GM08714 (cell line): Measurements from ENCODE around the gene RNF121.

Source experiments
- H3K4me3 ChIP-seq: fragments of 200-500 bp; sonication (Bioruptor generic); 2 replicates; pipeline ENCODE4 v1.5.1; 2014; ENCODE audit warnings: mild to moderate bottlenecking, low read length, inconsistent platforms
- ZNF274 ChIP-seq: IDR thresholded peaks from 2 replicates; pipeline ENCODE4 v1.6.1; 2012; ENCODE audit warnings: mild to moderate bottlenecking, low read depth, low read length

Gene RNF121

DNA sequence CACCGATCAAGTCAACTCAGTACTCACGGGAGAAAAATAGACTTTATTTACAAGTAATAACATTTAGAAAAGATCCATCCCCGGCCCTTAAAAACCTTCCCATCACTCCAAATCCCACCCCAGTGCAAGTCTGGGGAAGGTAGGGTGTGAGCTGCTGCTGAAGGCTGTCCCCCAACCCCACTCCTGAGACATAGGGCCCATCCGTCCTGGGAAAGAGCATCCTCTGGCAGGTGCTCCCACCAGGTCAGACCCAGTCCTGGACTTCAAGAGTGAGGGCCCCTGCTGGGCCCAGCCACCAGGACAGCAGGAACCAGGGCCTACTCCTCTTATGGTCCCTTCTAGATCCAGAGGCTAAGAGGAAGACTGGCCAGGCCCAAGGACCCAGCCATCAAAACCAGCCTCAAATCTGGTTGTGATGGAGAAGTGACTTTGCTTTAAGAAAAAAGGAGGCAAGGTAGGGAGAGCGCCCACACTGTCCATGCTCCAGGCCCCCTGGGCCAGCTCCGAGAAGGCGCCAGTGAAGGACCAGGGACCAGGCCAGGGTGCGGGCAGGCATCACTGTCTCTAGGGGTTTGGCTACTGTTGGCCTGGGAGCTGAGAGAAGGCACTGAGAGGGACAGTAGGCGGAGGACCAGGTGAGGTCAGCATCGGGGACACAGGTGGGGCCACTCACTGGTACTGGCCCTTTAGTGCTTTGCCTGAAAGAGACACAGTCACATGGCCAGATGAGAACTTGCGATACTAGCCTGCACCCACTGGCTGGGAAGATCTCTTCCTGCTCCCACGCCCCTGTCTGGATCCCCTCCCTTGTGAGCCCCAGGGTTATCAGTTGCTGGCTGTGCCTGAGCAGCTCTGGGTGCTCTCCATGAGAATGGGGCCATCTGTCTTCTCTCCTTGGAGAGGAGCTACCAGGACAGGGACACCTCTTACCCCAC, 74.3 kb downstream of the RNF121 start:
- TF ChIP-seq ZNF274: no peak
- no peak overlapping the region for H3K4me3 ChIP-seq

DNA sequence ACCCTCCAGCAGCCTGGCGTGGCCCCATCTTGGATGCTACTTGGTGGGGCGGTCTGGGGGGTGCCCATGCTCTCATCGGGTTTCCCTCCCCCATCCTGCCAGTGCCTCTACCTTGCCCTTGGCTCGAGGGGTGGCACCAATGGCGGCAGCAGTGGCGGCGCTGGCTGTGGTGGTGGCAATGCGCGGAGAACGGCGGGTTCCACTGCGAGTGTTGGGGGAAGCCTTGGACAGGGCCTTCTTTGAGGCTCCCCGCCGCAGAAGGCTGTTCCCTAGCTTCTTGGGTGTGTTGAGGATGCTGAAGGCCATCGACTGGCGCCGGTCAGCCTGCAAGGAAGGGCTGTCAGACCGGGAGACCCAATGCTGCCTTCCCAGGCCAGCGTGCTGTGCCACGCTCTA, 74.9 kb downstream of the RNF121 start:
- H3K4me3 ChIP-seq: no peak overlapping the region
- TF ChIP-seq ZNF274: no peak

DNA sequence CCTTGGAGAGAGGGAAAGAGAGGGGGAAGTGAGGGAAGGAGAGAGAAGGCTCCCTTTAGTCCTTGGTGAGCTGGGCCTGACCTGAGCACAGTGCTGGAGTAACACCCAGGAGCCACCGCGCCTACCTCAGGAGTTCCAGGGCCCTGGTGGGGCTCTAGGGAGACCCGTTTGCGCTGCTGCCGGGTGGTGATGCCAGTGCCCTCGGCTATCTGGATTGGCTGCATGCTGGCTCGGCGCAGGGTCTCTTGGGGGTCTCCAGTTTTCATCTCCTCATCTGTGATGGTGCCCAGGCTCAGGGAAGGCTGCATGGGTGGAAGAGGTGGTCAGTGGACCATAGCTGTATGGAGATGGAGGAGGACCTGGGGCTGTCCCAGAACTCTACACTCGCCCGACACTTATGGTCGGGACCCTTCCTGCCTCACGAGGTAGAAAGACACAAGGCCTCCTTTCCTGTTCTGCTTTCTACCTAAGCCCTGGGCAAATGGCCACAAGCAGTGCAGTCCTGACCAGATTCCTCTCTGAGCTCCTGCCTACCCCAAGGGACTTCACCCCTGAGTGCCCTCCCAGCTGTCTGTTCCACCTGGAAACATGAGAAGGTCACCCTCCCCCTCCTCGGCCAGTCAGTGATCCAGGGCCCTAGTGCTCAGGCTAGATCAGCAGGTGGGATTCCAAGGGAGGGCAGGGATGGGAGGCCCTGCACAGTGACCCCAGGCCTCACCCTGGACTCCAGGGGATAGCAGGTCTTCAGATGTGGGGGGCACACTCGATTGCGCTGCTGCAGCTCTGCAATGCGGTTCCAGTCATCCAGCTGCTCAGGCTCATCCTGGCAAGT, 75.9 kb downstream of the RNF121 start:
- TF ChIP-seq ZNF274: no peak
- H3K4me3 ChIP-seq: no peak overlapping the region

DNA sequence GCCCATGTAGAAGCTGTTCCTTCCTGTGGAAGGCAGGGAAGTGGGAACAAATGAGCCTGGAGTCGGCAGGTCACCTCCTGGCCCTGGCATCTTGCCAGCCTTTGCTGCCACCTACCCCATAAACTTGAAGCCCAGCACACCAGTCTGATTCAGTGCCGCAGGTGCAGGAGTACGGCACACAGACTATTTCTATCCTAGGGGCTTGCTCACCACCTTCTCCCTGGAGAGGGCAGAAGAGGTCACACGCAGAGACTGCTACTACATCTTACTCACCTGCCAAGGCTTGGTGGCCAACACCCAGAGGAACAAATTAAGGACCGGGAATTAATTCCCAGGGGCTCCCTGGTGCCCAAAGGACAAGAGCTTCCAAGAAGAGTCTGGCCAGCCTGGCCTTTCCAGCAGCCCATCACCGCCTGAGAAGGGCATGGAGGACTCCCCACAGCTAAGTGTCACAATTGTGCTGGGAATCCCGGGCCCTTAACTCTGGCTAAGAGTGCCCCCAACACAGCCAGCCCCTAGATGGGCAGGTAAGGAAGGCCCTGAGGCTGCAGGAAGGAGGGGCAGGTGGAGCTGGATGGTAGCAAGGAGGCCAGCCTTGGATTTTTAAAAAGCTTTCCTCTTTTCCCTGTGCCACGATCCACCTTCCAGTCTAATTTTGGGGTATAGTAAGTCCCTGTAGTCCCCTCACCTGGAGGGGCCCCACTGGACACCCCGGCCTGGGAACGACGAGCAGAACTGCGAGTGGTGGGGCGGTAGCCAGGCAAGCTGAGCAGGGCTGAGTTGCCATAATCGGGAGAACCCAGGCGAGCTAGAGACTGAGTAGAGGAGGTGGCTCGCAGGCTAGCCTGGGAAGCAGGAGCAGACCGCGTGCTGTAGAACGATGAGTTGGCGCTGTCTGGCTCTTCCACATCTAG, 76.8 kb downstream of the RNF121 start:
- no peak overlapping the region for H3K4me3 ChIP-seq
- no peak for TF ChIP-seq ZNF274

DNA sequence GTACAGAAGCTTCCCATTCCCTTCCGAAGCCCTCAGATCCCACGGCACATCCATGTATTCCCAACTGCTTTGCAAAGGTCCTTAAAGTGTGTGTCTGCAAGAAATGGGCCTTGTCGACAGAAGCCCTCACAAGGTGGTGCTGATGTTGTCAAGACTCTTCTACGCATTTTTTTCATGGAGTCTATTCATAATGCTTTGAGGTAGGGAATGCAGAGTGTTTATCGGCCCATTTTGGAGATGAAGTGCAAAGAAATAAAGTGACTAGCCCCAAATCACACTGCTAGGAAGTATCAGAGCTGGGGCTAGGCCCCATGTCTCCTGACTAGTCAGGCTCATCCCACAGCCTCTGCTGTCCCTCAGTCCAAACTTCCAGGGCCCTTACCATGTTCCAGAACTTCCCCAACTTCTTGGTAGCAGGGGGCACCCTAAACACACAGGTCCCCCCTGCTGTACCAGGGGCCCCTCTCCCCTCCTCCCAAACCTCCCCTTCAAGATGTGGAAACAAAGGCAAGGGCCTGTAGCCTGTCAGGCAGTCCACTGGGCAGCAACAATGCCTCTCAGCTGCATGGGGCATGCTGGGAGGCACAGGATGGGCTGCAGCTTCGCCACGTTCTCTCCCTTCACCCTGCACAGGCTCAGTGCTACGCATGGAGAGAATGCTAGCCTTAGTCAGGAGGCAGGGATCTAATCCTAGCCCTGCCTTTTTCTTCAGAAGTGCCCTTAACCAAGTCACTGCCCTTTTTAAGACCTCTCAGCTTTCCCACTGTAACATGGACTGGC, 77.7 kb downstream of the RNF121 start:
- TF ChIP-seq ZNF274: no peak
- H3K4me3 ChIP-seq: no peak overlapping the region

DNA sequence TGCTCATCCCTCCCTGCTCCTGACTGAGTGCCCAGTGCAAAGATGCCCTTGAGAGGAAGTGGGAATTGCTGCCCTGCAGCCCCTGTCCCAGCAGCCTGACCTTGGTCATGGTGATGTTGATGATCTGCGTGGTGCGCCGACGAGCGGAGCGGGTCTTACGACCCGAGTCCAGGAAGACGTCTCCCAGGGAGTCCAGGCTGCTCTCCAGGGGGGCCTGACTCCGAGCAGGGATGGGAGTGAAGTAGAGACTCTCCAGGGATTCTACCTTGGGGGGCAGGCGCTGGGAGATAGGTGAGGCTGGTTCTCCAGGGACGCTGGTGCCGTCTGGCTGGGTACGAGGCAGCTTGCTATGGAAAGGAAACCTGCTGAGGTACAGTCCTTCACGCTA, 78.2 kb downstream of the RNF121 start:
- TF ChIP-seq ZNF274: no peak
- no peak overlapping the region for H3K4me3 ChIP-seq

DNA sequence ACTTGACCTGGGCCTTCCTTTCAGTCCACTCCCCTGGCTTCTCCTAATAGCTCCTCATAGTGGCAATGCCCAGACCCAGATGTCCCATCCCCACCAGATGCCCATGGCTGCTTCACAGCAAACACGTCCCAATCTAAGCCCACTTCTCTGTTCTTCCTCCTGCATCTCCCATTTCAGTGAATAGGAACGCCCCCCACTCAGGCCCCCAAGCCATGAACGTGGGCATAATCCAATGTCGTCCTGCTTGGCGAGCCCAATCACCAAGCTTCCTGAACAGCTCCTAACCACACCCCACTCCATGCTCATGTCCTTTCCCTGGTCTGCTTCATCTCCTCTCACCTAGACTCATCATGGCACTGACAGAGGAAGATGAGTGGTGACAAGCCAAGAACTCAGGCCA, 78.7 kb downstream of the RNF121 start:
- no peak for TF ChIP-seq ZNF274
- H3K4me3 ChIP-seq: no peak overlapping the region

DNA sequence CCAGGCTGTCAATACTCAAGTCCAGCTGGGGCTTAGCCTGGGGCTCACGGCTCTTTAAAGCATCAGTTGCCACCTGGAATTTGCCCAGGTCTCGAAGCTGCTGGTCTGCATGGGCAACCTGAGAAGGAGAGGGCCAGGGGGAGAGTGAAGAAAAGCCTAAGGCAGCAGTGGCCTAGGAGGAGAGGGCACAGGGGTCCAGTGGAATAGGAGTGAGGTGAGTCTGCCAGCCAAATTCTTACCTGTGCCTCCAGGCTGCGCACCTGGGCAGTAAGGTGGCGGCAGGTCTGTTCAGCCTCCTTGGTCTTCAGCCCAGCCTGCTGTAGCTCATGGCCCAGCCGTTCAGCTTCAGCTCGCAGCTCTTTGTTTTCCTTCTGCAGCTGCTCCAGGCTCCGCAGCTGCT, 79.9 kb downstream of the RNF121 start:
- H3K4me3 ChIP-seq: no peak overlapping the region
- no peak for TF ChIP-seq ZNF274

DNA sequence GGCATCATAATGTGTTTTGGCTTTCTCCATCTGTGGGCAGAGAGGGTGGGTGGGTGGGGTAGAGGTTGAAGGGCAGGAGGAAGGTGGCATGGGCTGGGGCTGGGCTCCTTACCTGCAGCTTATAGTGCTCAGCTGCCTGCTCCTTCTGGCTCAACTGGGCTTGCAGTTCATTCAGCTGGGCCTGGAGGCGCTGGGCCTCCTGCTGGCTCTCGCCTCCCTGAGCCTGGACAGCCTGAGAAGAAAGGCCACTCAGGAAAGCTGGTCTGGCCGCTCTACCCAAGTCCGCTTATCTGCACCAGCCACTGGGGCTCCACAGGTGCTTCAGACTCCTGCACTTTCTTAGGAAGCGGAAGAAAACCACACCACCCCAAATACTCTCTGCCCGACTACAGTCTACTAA, 80.3 kb downstream of the RNF121 start:
- TF ChIP-seq ZNF274: no peak
- no peak overlapping the region for H3K4me3 ChIP-seq

DNA sequence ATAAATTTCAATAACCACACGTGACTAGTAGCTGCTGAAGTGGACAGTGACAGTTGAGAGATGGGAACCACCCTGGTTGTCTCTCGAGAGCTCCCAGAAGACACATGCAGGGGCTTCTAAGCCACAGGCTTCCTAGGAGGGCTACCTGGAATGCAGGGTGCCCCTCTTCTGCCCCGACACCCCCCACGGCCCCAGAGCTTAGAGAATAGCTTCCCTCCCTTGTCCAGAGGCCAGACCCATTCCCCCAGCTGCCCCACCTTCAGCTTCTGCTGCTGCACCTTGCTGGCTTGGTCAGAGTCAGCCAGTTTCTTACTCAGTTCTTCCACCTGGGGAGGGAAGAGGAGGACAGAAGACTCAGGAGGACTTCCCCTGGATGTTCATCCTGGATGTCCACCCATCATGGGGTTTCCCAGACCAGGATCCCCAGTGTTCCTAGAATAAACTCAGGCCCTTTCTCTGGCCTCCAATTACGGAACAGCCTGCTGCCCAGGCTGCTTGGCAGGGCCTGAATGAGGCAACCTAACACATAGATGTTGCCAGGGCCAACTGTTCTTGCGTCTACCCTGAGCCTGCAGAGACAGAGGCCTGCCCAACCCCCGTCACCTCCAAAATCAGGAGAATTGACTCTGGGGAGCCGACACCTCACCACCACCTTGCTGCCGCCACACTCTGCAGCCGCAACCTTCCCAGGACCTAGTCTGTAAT, 81.8 kb downstream of the RNF121 start:
- no peak for TF ChIP-seq ZNF274
- H3K4me3 ChIP-seq: no peak overlapping the region

DNA sequence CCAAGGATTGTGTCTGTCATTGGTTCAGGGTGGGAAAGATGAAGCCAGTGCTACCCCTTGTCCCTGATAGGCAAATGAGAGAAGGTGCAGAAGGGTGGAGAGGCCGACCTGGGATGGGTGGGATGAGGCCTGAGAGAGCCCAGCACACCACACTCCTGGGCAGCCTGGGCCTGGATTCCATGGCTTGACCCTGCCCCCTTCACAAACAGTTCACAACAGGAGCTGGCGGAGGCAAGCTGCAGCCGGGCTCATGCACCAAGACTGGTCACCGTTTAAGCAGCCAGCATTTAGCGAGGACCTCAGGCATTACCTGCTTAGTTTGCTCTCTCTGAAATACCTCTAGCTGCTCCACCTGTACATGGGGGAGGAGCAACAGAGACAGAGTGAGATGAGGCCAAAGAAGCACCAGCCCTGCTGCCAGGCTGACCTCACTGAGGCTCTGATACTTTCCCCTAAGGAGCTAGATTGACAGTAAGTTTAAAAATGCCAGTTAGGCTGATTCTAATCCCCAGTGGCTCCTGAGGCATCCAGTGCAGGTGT, 83.3 kb downstream of the RNF121 start:
- TF ChIP-seq ZNF274: no peak
- no peak overlapping the region for H3K4me3 ChIP-seq

DNA sequence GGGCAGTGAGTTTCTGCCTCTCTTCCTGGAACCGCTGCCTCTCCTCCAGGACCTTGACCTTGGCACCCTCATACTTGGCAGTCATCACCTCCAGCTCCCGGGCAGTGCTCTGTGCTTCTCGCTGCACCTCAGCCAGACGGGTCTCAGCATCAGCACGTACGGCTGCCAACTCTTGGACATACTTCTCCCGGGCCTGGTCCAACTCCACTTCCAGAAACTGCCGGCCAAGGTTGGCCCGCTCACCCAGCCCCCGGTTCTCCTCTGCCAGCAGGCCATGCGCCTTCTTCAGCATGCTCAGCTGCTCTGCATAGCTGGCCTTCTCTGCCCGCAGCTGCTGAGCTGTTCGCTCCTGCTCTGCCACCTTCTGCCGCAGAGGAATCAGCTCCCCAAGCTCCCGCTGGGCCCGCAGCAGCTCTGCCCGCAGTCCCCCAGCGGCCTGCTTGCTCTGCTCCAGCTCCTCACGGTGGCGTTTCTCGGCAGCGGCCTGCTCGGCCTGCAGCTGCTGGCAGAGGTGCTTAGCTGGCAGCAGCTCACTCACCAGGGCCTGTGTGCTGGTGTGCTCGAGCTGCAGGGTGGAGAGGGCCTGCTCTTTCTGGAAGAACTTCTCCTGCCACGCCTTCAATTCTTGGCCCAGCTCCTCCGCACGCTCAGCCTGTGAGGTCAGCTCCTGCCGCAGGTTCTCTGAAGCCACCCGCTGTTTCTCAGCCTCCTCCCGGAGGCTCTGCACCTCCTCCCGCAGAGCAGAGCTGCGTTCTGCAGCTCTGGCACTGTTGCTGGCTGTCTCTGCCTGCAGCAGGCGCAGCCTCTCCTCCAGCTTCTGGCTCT, 84.3 kb downstream of the RNF121 start:
- TF ChIP-seq ZNF274: no peak

More for the DNA sequence above, 84.3 kb downstream of the RNF121 start:
- no peak overlapping the region for H3K4me3 ChIP-seq
